ENCODE data around the gene STON2. TPM values are rescaled to one million over a fixed set of nuclear protein-coding genes. Genes with fewer than 3 reads are reported as not detected.

STON2 gene
- total and polyA plus RNA-seq, 4 donors: 3.1 to 27.6 (median 15.2) TPM

DNA sequence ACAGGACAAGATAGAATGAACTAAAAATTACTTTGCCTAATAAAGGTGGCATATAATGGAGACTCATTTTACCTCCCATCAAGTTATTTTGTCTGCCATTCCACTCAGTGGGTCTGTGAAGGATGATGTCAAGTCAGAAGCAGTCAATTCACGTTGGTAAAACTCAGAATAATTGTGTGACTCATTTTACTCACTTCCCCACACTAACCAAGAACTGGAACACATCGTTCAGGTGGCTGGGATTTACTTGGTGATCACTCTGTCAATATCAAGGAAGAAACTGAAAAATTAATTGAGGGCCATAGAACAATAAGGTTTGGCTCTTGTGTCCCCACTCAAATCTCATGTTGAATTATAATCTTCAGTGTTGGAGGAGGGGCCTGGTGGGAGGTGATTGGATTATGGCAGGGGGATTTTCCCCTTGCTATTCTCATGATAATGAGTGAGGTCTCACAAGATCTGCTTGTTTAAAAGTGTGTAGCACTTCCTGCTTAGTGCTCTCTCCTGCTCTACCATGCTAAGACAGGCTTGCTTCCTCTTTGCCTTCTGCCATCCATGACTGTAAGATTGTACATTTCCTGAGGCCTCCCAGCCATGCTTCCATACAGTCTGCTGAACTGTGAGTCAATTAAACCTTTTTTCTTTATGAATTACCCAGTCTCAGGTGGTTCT is 143.7 kb downstream of the STON2 start:
- no peak for DNase-seq
- Histone ChIP-seq H3K9me3 (ENCODE audit: control insufficient read depth in 4 of 4, insufficient read depth in 3 of 4, low read length in 3 of 4) (no peaks in the 10 kb centered on the region), H3K36me3 (ENCODE audit: control insufficient read depth in 4 of 4, insufficient read depth in 4 of 4, low read length in 4 of 4) (no peaks in the 10 kb centered on the region), H3K4me3 (no peak overlapping the region), H3K9ac (ENCODE audit: insufficient read depth in 1 of 2, low read length in 2 of 2) (no peak overlapping the region), H3K27ac (ENCODE audit: low read depth in 1 of 2, low read length in 1 of 2) (no peak overlapping the region), H3K27me3 (ENCODE audit: control insufficient read depth in 3 of 3, insufficient read depth in 3 of 3, low read length in 2 of 3) (no peaks in the 10 kb centered on the region), H3K4me1 (ENCODE audit: control insufficient read depth in 5 of 5, insufficient read depth in 5 of 5, low read length in 5 of 5) (no peaks in the 10 kb centered on the region)
- no peak for ATAC-seq (ENCODE audit: insufficient read depth, low FRiP score)
- WGBS, 2 donors: 75% methylated on average over 2 of the region's 2 CpGs
- TF ChIP-seq, protein P1, sequence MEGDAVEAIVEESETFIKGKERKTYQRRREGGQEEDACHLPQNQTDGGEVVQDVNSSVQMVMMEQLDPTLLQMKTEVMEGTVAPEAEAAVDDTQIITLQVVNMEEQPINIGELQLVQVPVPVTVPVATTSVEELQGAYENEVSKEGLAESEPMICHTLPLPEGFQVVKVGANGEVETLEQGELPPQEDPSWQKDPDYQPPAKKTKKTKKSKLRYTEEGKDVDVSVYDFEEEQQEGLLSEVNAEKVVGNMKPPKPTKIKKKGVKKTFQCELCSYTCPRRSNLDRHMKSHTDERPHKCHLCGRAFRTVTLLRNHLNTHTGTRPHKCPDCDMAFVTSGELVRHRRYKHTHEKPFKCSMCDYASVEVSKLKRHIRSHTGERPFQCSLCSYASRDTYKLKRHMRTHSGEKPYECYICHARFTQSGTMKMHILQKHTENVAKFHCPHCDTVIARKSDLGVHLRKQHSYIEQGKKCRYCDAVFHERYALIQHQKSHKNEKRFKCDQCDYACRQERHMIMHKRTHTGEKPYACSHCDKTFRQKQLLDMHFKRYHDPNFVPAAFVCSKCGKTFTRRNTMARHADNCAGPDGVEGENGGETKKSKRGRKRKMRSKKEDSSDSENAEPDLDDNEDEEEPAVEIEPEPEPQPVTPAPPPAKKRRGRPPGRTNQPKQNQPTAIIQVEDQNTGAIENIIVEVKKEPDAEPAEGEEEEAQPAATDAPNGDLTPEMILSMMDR (IDR thresholded peaks at IDR 0.05; ENCODE audit: control extremely low read depth, extremely low read depth): no peak

DNA sequence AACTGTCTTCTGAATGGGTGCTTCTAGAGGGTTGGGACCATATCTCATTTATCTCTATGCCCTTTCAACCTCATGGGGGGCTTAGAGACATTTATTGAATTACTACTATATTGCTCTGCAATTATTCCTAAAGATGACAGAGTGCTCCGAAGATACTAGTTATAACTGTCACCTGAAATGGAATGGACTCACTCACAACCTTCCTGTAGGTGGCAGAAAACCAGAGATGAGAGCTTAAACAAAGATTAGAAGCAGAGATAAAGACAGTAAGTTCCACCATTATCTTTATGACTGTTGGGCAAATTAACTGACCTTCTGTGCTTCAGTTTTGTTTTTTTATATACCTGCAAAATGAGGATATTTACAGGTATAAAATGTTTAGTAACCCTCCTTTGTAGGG is 147.8 kb downstream of the STON2 start:
- 83 to 93% methylated on average over 1 of the region's 1 CpG for WGBS, 2 donors
- Histone ChIP-seq H3K27me3 (ENCODE audit: control insufficient read depth in 3 of 3, insufficient read depth in 3 of 3, low read length in 2 of 3) (no peaks in the 10 kb centered on the region), H3K9me3 (ENCODE audit: control insufficient read depth in 4 of 4, insufficient read depth in 3 of 4, low read length in 3 of 4) (no peaks in the 10 kb centered on the region), H3K27ac (ENCODE audit: low read depth in 1 of 2, low read length in 1 of 2) (no peak overlapping the region), H3K36me3 (ENCODE audit: control insufficient read depth in 4 of 4, insufficient read depth in 4 of 4, low read length in 4 of 4) (no peaks in the 10 kb centered on the region), H3K4me3 (no peak overlapping the region), H3K9ac (ENCODE audit: insufficient read depth in 1 of 2, low read length in 2 of 2) (no peak overlapping the region), H3K4me1 (ENCODE audit: control insufficient read depth in 5 of 5, insufficient read depth in 5 of 5, low read length in 5 of 5) (no peaks in the 10 kb centered on the region)
- DNase-seq: no peak
- no peak for ATAC-seq (ENCODE audit: insufficient read depth, low FRiP score)
- TF ChIP-seq, protein P1 (IDR thresholded peaks at IDR 0.05; ENCODE audit: control extremely low read depth, extremely low read depth): no peak

DNA sequence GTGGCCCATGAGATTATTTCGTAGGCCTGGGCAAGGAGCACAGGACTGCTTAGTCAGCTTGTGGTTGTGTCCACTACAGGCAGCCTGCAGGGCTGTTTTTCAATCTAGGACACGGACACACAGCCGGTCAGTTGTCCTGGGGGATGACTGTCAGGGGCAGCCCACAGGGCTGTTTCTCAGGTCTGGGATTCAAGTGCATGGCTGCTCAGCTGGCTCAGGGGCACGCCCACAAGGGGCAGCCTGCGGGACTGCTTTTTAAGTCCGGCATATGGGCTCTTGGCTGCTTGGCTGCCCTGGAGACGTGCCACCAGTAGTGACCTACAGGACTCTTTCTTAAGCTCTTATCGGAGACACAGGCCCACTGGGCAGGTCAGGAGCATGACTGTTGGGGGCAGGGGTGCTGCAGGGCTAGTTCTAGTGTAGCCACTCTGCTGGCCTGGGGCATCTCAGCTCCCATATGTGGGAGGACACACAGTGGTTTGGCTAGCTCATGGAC is 152.8 kb downstream of the STON2 start:
- TF ChIP-seq, protein P1 (IDR thresholded peaks at IDR 0.05; ENCODE audit: control extremely low read depth, extremely low read depth): no peak
- H3K4me1 ChIP-seq (ENCODE audit: control insufficient read depth in 5 of 5, insufficient read depth in 5 of 5, low read length in 5 of 5): no peaks in the 10 kb centered on the region
- H3K4me3 ChIP-seq: no peak overlapping the region
- H3K27ac ChIP-seq (ENCODE audit: low read depth in 1 of 2, low read length in 1 of 2): no peak overlapping the region
- no peaks in the 10 kb centered on the region for H3K27me3 ChIP-seq (ENCODE audit: control insufficient read depth in 3 of 3, insufficient read depth in 3 of 3, low read length in 2 of 3)
- no peak for DNase-seq
- WGBS, 2 donors: 71 to 73% methylated on average over 8 of the region's 8 CpGs
- H3K9ac ChIP-seq (ENCODE audit: insufficient read depth in 1 of 2, low read length in 2 of 2): no peak overlapping the region
- H3K36me3 ChIP-seq (ENCODE audit: control insufficient read depth in 4 of 4, insufficient read depth in 4 of 4, low read length in 4 of 4): no peaks in the 10 kb centered on the region
- H3K9me3 ChIP-seq (ENCODE audit: control insufficient read depth in 4 of 4, insufficient read depth in 3 of 4, low read length in 3 of 4): peaks cover 0 to 2% (median 0%) of the 10 kb centered on the region in 4 donors
- ATAC-seq (ENCODE audit: insufficient read depth, low FRiP score): no peak
